ENCODE data around the gene TTLL3. TPM values are rescaled to one million over a fixed set of nuclear protein-coding genes. Genes with fewer than 3 reads are reported as not detected.
A peak's percentile ranks its signal among the peaks of the same experiment; 100 is the strongest.

The TTLL3 gene
- total and polyA plus RNA-seq, 2 donors (not counting 1 experiment from before 2014, with no cell fraction given), result 84.5 to 168 TPM

GRCh38 chr3:9861201-9861600 lies 51.1 kb downstream of the TTLL3 start:
- H3K9me3 ChIP-seq (ENCODE audit: control extremely low read depth in 1 of 3, control insufficient read depth in 2 of 3, insufficient read depth in 1 of 3, low read length in 2 of 3), result no peaks in the 10 kb centered on the region
- Mint-ChIP-seq H3K27me3 (peaks cover 5% of the 10 kb centered on the region), H3K27ac (no peak overlapping the region), H3K9me3 (ENCODE audit: insufficient read depth) (no peaks in the 10 kb centered on the region), H3K4me3 (no peak overlapping the region), H3K4me1 (no peaks in the 10 kb centered on the region)
- ChIA-PET CTCF (interaction anchor here (0.6 kb wide), 2 partner anchors 23 to 123 kb away, joined by 3 read pairs; no protein-coding TSS in a partner anchor), POLR2A (interaction anchor here (0.6 kb wide), 1 partner anchor 20 kb away, joined by 3 read pairs; no protein-coding TSS in a partner anchor)
- no peak overlapping the region for H3K4me2 ChIP-seq (replicated peaks; ENCODE audit: low read depth, low read length, poor library complexity, severe bottlenecking)
- H4K20me1 ChIP-seq (ENCODE audit: control insufficient read depth, insufficient read depth, low read length, poor library complexity, severe bottlenecking), result no peaks in the 10 kb centered on the region
- H3K9ac ChIP-seq (ENCODE audit: low read length), result no peak overlapping the region
- H3K36me3 ChIP-seq (replicated peaks in 1 of 2; ENCODE audit: control extremely low read depth in 1 of 2, control insufficient read depth in 1 of 2, extremely low read depth in 1 of 2, insufficient read depth in 2 of 2, low read length in 1 of 2), result no peaks in the 10 kb centered on the region
- no peak for TF ChIP-seq EZH2 (IDR thresholded peaks at IDR 0.05; ENCODE audit: borderline replicate concordance, insufficient read depth, low read depth, low read length, poor library complexity, severe bottlenecking)
- no peak for TF ChIP-seq CTCF (IDR thresholded peaks at IDR 0.05)
- no peak for DNase-seq
- H3K27me3 ChIP-seq (replicated peaks in 1 of 4; ENCODE audit: control extremely low read depth in 1 of 4, control insufficient read depth in 3 of 4, insufficient read depth in 4 of 4, low read length in 3 of 4), result peaks cover 0 to 22% (median 6%) of the 10 kb centered on the region in 4 experiments
- WGBS (ENCODE audit: insufficient coverage), result 100% methylated on average over 1 of the region's 4 CpGs
- no peak overlapping the region for H2AFZ ChIP-seq (ENCODE audit: insufficient read depth, low read depth, low read length, poor library complexity, severe bottlenecking)
- no peak overlapping the region for H3K27ac ChIP-seq (ENCODE audit: low read length in 2 of 2)
- H3K79me2 ChIP-seq (ENCODE audit: control insufficient read depth, insufficient read depth, low read length), result no peaks in the 10 kb centered on the region
- intact Hi-C loops (cut with micrococcal nuclease), result no loop called here
- H3K4me1 ChIP-seq (ENCODE audit: control insufficient read depth in 2 of 2, insufficient read depth in 2 of 2, low read length in 2 of 2), result peaks cover 6 to 8% of the 10 kb centered on the region in 2 donors
- ATAC-seq (ENCODE audit: low read depth), result no peak
- H3K4me3 ChIP-seq (ENCODE audit: control extremely low read depth in 1 of 5, extremely low read depth in 1 of 5, insufficient read depth in 1 of 5, low read depth in 2 of 5, low read length in 4 of 5), result no peak overlapping the region

GRCh38 chr3:9861626-9862130 lies 51.6 kb downstream of the TTLL3 start:
- Mint-ChIP-seq H3K27me3 (peaks cover 5% of the 10 kb centered on the region), H3K4me3 (peak overlapping the region; percentile 12), H3K9me3 (ENCODE audit: insufficient read depth) (no peaks in the 10 kb centered on the region), H3K4me1 (no peaks in the 10 kb centered on the region), H3K27ac (no peak overlapping the region)
- no peak for DNase-seq
- Histone ChIP-seq H3K36me3 (replicated peaks in 1 of 2; ENCODE audit: control extremely low read depth in 1 of 2, control insufficient read depth in 1 of 2, extremely low read depth in 1 of 2, insufficient read depth in 2 of 2, low read length in 1 of 2) (no peaks in the 10 kb centered on the region), H4K20me1 (ENCODE audit: control insufficient read depth, insufficient read depth, low read length, poor library complexity, severe bottlenecking) (no peaks in the 10 kb centered on the region), H3K4me3 (ENCODE audit: control extremely low read depth in 1 of 5, extremely low read depth in 1 of 5, insufficient read depth in 1 of 5, low read depth in 2 of 5, low read length in 4 of 5) (no peak overlapping the region), H3K27ac (ENCODE audit: low read length in 2 of 2) (no peak overlapping the region), H3K4me1 (ENCODE audit: control insufficient read depth in 2 of 2, insufficient read depth in 2 of 2, low read length in 2 of 2) (peaks cover 6 to 8% of the 10 kb centered on the region in 2 donors), H3K4me2 (replicated peaks; ENCODE audit: low read depth, low read length, poor library complexity, severe bottlenecking) (no peak overlapping the region), H3K9ac (ENCODE audit: low read length) (no peak overlapping the region), H3K9me3 (ENCODE audit: control extremely low read depth in 1 of 3, control insufficient read depth in 2 of 3, insufficient read depth in 1 of 3, low read length in 2 of 3) (no peaks in the 10 kb centered on the region), H3K79me2 (ENCODE audit: control insufficient read depth, insufficient read depth, low read length) (no peaks in the 10 kb centered on the region), H2AFZ (ENCODE audit: insufficient read depth, low read depth, low read length, poor library complexity, severe bottlenecking) (no peak overlapping the region), H3K27me3 (replicated peaks in 1 of 4; ENCODE audit: control extremely low read depth in 1 of 4, control insufficient read depth in 3 of 4, insufficient read depth in 4 of 4, low read length in 3 of 4) (peaks cover 0 to 22% (median 6%) of the 10 kb centered on the region in 4 experiments)
- CTCF ChIA-PET, result interaction anchor here (0.6 kb wide), 2 partner anchors 23 to 122 kb away, joined by 3 read pairs; no protein-coding TSS in a partner anchor
- intact Hi-C loops (cut with micrococcal nuclease), result no loop called here
- POLR2A ChIA-PET, result no interaction called here
- no peak for TF ChIP-seq CTCF (IDR thresholded peaks at IDR 0.05)
- TF ChIP-seq EZH2 (IDR thresholded peaks at IDR 0.05; ENCODE audit: borderline replicate concordance, insufficient read depth, low read depth, low read length, poor library complexity, severe bottlenecking), result no peak
- ATAC-seq (ENCODE audit: low read depth), result no peak
- WGBS (ENCODE audit: insufficient coverage), result 89% methylated on average over 5 of the region's 5 CpGs
